SH-SY5Y (cell line): Measurements from ENCODE around the gene TBC1D17.

ENCODE experiments used
- GATA2 ChIP-seq: IDR thresholded peaks from 2 replicates; pipeline ENCODE4 v1.6.1; 2011; ENCODE audit warnings: mild to moderate bottlenecking, low read depth, low read length
- GATA3 ChIP-seq: IDR thresholded peaks from 2 replicates; pipeline ENCODE4 v1.6.1; 2011; ENCODE audit warnings: low read depth, mild to moderate bottlenecking, low read length, moderate library complexity

TBC1D17 gene

DNA sequence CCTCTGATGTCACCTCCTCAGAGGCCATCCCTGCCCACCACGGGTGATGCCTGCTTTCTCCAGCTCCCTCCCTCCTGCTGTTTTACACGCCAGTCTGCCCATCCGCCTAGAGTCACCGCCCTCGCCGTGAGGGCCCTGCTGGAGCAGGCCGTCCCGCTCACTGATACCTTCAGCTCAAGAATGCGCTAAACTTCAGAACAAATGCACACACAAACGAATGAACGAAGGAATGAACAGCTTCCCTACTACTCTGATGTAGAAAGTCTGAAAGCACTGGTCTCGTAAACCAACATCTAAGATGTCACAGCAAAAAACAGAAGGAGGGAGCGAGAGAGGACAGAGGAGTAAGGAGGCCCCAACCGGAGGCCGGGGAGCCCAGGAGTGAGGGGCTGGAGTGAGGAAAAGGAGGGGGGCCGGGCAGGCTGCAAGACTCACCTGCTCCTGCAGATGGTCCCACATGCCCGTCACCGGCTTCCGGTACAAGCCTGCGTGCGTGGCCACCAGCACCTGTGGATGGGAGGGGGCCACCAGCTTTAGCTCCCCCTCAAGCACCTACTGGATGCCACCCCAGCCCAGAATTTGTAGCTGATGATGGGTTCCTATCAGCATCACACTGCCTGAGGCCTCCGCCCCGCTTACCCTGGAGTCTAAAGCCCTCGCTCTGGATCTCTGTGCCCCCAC lies 14.1 kb upstream of the TBC1D17 start:
- TF ChIP-seq GATA2 (no peak), GATA3 (no peak)

DNA sequence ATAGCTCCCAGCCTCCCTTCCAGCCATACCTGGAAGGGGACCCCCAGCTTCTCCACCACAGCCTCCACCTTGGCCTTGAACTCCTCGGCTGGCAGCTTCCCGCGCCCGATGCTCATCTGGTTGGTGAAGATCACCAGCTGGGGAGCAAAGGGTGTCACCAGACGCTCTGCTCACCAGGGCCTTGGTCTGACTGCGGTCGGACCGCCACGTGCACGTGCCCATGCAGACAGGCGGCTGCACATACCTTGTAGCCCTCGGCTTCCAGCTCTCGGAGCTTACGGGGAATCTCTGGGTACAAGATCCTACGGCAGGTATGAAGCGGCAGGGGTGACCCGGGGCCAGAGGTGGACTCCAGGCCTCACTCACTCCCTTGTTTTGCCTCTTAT lies 13.6 kb upstream of the TBC1D17 start:
- TF ChIP-seq GATA3 (no peak), GATA2 (no peak)

DNA sequence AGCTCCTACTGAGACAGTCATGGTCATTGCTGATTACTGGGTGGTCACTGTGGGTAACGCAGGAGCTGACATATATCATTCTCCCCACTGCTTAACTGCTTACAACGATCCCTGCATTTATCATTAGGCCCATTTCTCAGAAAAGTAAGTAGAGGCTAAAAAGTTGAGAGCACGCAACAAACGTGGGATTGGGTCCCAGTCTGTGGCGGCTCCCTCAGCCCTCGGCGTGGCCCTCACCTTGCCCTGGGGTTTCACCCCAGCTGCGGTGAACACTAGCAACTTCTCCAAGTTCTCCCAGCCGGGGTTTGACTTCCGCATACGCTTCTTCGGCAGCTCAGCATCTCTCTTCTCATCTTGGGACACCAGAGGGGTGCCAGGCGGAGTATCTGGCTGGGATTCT lies 12.6 kb upstream of the TBC1D17 start:
- TF ChIP-seq GATA3: no peak
- TF ChIP-seq GATA2: no peak

DNA sequence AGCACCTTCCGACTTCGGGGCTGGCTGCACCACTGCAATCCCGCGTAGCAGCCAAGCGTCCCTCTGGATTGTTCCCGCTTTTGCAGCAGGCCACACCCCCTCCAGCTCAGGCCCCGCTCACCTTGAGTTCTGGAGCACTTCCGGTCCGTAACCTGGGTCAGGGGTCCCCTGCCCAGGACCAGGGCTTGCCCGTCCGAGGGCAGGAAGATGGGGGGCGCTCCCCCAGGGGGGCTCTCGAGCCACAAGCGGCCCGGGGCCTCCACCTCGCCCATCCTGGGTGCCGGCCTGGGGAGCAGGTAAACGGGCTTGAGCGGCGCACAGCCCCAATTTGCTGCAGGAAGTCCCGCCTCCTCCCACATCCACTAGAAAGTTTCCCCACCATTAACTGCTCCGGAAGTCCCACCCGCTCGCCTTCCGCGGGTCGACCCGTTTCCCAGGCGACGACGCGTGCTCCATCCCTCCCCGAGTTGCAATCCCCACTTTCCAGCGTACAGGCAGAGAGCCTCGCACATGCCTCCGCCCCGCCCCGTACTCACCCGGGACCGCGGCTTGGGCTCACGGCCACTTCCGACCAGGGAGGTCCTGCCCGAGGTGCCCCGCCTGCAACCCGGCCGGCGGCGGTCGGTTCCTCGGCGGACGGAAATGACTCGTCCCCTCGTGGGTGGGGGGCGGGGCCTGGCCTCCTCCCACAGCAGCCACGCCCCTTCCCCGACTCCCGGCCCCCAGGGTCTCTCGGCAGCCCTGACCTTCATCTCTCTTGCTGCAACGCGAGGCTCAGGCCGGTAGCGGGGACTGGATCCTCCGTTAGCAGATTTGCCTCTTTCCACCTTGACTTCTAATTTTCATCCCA lies 10.3 kb upstream of the TBC1D17 start, which contains the start of gene PNKP:
PNKP (minus strand) TSS at position 644 of the 850 bp plus-strand sequence; CDS start at position 272, 372 bp downstream.
- TF ChIP-seq GATA3 (no peak), GATA2 (no peak)

DNA sequence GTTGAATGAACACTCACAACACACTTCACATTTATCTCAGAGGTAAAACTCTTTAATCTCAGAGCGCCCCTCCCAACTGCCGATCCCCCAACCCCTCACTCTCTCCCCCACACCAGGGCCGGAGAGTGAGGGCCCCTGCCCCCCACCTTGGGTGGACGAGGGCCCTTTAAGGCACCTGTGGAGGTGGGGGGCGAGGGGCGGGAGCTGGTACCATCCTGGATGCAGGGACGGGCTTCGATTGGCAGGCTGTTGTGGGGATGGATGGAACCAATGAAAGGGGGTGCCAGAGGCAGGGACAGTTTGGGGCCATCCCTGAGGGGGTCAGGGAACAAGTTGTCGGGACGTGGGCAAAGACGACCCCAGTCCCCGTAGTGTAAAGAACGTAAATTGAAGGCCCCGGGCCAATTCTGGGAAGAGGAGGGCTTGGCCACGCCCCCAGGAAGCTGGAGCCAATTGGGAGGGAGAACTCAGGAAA lies 8.5 kb upstream of the TBC1D17 start:
- TF ChIP-seq GATA3: no peak
- TF ChIP-seq GATA2: no peak

DNA sequence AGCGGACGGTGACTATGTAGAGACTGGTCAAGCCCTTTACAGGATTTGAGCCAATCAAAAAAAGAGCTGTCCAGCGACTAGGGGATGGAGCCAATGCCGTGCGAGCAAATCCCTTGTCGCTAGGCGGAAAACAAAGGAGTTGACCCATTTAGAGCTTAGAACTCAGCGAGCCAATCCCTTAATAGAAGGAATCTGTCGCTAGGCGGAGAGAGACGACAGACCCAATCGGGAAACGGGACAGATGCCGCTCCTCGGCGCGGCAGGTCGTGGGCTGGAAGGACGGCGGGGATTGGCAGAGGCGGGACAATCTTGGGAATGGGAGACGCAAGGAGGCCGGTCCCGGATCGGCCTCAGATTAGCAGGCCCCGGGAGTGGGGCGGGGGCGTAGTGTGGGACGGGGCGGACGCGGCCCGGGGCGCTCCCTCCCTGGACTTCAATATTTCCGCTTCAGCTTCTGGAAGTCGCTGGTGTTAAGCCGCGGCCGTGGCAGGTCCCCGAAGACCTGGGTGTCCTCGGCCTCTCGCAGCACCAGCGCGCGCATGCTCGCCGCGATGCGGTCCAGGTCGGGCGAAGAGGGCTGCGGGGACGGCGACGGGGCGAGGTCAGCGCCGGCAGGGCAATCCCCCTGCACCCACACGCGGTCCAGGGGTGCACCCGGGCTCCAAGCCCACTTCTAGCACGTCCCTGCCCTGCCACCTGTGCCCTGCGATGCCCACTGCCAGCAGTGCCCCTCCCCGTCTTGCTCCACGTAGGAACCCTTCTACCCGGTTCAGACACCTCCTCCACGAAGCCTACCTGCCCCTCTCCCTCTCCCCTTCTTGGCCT lies 7.8 kb upstream of the TBC1D17 start:
- TF ChIP-seq GATA2 (peak; percentile 21; the same call in 1 of the 2 replicates), GATA3 (no peak)

DNA sequence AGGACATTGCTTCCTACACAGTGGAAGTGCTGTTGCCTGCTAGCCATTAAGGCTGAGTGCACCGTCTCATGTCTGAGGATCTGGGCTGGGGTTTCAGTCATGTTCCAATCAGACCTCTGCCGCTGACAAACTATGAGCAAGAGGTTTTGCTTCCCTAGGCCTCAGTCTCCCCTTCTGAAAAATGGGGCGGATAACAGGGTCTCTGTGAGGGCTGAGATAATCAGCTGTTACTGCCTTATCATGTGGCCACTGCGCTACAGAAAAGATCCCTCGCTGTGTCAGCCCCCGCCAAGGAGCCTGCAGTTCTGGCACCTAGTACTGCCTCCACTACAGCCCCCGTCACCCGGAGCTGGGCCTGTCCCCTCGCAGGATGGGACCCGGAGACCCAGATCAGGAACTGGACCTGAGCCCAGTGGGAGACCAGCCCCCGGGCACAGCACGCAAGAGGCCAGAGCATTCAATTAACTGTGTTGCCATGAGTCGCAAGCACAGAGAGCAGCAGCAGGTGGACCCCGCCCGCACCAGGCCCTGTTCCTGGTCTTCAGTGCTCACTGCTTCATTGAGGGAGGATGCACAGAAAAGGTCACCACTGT lies 7.1 kb upstream of the TBC1D17 start:
- TF ChIP-seq GATA3 (no peak), GATA2 (no peak)

DNA sequence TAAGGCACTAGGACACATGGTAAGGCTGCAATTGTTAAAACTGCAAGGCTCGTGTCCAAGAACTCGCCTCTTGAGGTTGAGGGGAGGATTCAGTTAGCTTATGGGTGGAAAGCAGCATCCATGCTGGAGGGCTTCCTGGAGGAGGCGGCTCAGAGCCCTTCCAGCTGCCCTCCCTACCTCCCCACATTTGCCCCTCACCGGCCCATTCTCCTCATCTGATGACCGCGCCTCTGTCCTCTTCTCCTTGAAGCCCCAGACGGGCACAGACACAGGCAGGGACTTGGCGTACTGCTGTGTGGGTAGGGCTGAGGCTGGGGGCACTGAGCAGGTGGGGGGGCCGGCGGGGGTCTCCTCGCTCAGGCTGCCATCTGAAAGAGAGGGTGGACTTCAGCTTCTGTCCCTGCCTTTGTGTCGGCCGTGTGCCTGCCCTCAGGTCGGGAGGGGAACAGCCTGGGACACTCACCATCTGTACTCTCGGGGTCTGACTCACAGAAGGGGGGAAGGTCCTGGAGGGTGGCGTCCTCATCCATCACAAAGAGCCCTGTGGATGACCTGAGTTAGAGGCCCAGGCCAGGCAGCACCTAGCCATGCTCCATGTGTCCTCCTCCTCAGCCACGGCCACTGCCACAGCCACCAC lies 6.0 kb upstream of the TBC1D17 start:
- TF ChIP-seq GATA3 (no peak), GATA2 (no peak)

DNA sequence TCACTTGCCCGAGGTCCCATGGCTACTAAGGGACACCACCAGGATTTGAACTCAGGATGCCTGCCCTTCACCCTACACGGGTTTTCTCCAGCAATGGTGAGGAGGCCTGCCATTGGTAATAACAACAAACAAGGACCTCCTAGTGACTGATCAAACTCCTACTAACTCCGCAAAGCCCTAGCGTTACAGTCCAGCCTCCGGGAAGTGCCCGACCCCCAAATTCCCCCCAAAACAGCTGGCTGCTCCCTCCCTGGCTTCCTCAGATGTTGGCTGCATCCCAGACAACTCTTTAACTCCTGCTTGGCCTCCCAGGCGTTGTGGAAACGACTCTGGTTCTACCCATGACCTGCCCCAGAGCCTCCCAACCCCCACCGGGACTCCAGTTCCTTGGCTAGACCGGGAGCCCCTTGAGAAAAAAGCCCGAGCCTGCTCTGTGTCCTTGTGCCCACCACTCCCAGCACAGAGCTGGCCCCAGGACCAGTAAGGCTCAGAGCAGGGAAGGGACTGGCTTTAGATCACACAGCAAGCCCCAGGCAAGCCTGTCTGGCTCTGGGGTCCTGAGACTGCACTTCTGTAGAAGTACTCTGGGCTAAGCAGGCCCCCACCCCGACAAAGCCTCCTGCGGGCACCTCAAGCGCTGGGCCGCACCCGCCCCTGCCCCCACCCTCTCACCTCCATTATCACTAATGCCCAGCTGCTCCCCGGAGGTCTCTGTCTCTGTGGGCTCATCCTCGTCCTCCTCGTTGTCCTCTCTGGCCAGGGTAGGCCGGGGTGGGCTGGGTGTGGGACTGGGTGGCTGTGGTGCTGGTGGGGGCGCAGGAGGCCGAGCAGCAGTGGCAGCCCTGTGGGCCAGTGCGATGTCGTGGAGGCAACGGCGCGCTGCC lies 5.0 kb upstream of the TBC1D17 start:
- TF ChIP-seq GATA2: no peak
- no peak for TF ChIP-seq GATA3

DNA sequence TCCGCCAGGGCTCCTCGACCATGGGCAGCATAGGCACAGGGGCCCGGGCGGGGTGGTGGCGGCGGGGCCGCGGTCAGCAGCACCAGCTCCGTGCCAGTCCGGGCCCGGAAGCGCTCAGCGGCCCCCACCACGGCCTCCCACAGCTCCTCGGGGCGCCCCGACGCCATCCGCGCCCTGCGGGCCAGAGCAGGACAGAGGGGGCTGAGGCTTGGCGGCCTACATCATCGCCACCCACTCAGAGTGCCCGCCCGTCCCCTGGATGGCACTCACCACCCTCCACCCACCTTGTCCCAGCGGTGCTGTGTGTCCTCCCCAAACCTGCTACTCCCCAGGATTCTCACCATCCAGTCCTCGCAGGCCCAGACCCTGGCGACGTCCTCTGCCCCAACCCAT lies 4.4 kb upstream of the TBC1D17 start:
- no peak for TF ChIP-seq GATA2
- no peak for TF ChIP-seq GATA3

DNA sequence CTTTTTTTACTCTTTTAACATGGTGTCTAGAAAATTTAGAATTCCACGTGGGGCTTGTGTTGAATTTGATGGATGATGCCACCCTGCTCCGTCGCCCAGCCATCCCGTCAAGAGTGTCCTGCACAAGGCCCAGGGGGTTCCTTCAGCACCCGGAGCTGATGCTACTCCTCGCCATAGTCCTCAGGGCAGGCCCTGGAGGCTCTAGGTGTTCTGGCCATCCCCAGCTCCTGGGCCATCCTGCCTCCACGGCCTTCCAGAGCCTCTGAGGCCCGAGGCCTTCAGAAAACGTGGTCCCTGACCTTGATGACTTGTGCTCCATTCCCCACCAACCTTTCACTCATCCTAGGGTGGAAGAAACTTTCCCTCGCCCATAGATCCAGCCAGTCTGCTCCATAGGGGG lies 3.7 kb upstream of the TBC1D17 start:
- no peak for TF ChIP-seq GATA3

DNA sequence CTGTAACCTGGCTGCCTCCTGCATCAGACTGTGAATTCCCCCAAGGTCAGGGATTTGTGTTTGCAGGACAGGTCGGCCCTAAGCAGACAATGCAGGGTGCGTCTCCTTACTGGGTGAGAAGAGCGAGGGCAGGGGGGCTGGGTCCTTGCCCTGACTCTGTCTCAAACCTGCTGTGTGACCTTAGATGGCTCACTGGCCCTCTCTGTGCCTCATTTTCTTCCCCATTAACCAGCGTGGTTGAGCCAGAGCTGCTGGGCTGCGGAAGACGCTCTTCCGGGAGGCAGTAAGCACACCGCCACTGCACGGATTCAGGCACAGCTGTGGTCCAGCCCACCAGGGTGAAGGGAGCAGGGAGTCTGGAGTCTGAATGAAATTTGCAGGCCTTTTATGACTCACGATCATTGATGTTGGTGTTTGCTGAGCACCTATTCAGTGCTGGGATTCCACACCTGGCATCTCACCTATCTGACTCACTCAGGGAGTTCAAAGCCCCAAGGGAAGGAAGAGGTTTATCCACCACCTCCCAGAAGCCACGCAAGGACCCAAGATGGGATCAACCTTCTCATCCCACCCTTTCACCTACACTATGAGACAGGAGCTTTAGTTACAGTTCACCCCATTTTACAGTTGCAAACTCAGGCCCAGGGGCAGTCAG lies 2.9 kb upstream of the TBC1D17 start:
- TF ChIP-seq GATA3: no peak
- no peak for TF ChIP-seq GATA2

DNA sequence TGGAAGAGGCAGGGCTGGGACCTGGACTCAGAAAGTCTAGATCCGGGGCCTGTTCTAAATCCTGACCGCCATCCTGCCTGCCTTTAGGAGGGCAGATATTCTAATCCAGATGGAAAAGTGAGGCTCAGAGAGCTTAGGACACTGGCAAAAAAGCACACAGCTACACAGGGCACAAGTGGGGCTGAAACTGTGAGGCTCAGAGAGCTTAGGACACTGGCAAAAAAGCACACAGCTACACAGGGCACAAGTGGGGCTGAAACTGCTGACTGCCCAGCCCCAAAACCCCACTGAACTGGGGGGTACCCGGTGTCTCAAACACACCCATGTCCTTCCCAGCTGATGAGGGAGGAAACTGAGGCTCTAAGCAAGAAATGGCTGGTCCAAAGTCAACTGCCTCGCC lies 2.3 kb upstream of the TBC1D17 start:
- TF ChIP-seq GATA3 (no peak), GATA2 (no peak)
